ENCODE results near the gene ACOT2.

GRCh38 chr14:73613046-73613383, 44.0 kb downstream of the ACOT2 start:
- TF ChIP-seq CTCF (IDR thresholded peaks at IDR 0.05) (no peak), POLR2A (IDR thresholded peaks at IDR 0.05) (no peak)

Measured in adrenal gland (tissue), 5 donors.